GM12878 (cell line): ENCODE results near the gene CD300LG.

Experiments
- BACH1 ChIP-seq: fragments of 450-650 bp; IDR thresholded peaks from 2 replicates; pipeline ENCODE4 v1.6.1; 2017; ENCODE audit warnings: mild to moderate bottlenecking, borderline replicate concordance
- EP300 ChIP-seq, 2 experiments: fragments of 150-350 bp in 1 of 2; IDR thresholded peaks; 2 replicates each; pipeline ENCODE4 v1.6.1; 2011 to 2012; ENCODE audit warnings: low read depth in 2 of 2, low read length in 2 of 2, borderline replicate concordance in 1 of 2, improper control_type of control experiment in 1 of 2, inconsistent platforms in 1 of 2; ENCODE audit not compliant: control insufficient read depth in 1 of 2
- GATAD2B ChIP-seq: fragments of 450-650 bp; conservative IDR thresholded peaks from 2 replicates; pipeline ENCODE4 v1.6.1; 2017; ENCODE audit warnings: low read depth, mild to moderate bottlenecking, moderate library complexity
- PAX8 ChIP-seq: fragments of 450-650 bp; IDR thresholded peaks from 2 replicates; pipeline ENCODE4 v1.6.1; 2017; ENCODE audit warnings: mild to moderate bottlenecking, moderate library complexity
- POLR2A ChIP-seq: IDR thresholded peaks from 2 replicates; pipeline ENCODE4 v1.6.1; 2011; ENCODE audit warnings: low read depth, mild to moderate bottlenecking, low read length
- POLR2AphosphoS2 ChIP-seq: IDR thresholded peaks from 2 replicates; pipeline ENCODE4 v1.6.1; 2011; ENCODE audit warnings: low read depth, mild to moderate bottlenecking, low read length, improper control_type of control experiment, moderate library complexity
- POLR2AphosphoS5 ChIP-seq: IDR thresholded peaks from 2 replicates; pipeline ENCODE4 v1.6.1; 2011; ENCODE audit warnings: mild to moderate bottlenecking, low read length, inconsistent platforms
- RAD21 ChIP-seq: IDR thresholded peaks from 2 replicates; pipeline ENCODE4 v1.6.1; 2011; ENCODE audit warnings: mild to moderate bottlenecking, low read depth, low read length, moderate library complexity; ENCODE audit not compliant: insufficient read depth
- RAD51 ChIP-seq: fragments of 450-650 bp; IDR thresholded peaks from 2 replicates; pipeline ENCODE4 v1.6.1; 2016; ENCODE audit warnings: moderate library complexity, mild to moderate bottlenecking, inconsistent platforms
- RB1 ChIP-seq: fragments of 450-650 bp; formaldehyde crosslinking; IDR thresholded peaks from 2 replicates; pipeline ENCODE4 v1.6.1; 2017; ENCODE audit warnings: mild to moderate bottlenecking, borderline replicate concordance
- SIN3A ChIP-seq: IDR thresholded peaks from 2 replicates; pipeline ENCODE4 v1.6.1; 2012; ENCODE audit warnings: low read depth, low read length, improper control_type of control experiment
- TAF1 ChIP-seq: IDR thresholded peaks from 2 replicates; pipeline ENCODE4 v1.6.1; 2011; ENCODE audit warnings: mild to moderate bottlenecking, low read depth, low read length, borderline replicate concordance

- TF ChIP-seq POLR2AphosphoS5 = no peak
- TF ChIP-seq PAX8 = no peak
- no peak for TF ChIP-seq RAD21
- TF ChIP-seq RAD51 = no peak
- TF ChIP-seq BACH1 = no peak
- no peak for TF ChIP-seq TAF1
- TF ChIP-seq SIN3A = no peak
- no peak for TF ChIP-seq EP300 (IDR thresholded peaks at IDR 0.05; ENCODE audit: borderline replicate concordance in 1 of 2, control insufficient read depth in 1 of 2, low read depth in 2 of 2, low read length in 2 of 2)
- TF ChIP-seq POLR2A = no peak
- TF ChIP-seq RB1 = no peak
- TF ChIP-seq POLR2AphosphoS2 = no peak
- TF ChIP-seq GATAD2B = no peak
These were observed 61.2 kb downstream of the CD300LG start for GRCh38 chr17:43907998-43908721.
